H9 (cell line): Measurements from ENCODE around the gene HOXD10. TPM values are rescaled to one million over a fixed set of nuclear protein-coding genes. Genes with fewer than 3 reads are reported as not detected.

Experiments
- DNase-seq: peaks from one replicate; pipeline ENCODE4 v3.0.0-alpha.2; 2017
- H2AFZ ChIP-seq: one replicate; pipeline ENCODE4 v1.6.1; 2013; ENCODE audit warnings: mild to moderate bottlenecking, low read length, control low read depth, moderate library complexity
- H2AK5ac ChIP-seq: 2 replicates; pipeline ENCODE4 v1.6.1; 2013; ENCODE audit warnings: low read length, control low read depth, mixed read lengths; ENCODE audit not compliant: insufficient read length
- H2BK120ac ChIP-seq: one replicate; pipeline ENCODE4 v1.6.1; 2013; ENCODE audit warnings: low read depth, mild to moderate bottlenecking, low read length, control low read depth, inconsistent platforms; ENCODE audit not compliant: poor library complexity, severe bottlenecking
- H2BK12ac ChIP-seq: 2 replicates; pipeline ENCODE4 v1.6.1; 2013; ENCODE audit warnings: low read length, control low read depth, mixed read lengths, low read depth; ENCODE audit not compliant: insufficient read length
- H2BK15ac ChIP-seq: 2 replicates; pipeline ENCODE4 v1.6.1; 2013; ENCODE audit warnings: low read depth, low read length, control low read depth
- H2BK20ac ChIP-seq: one replicate; pipeline ENCODE4 v1.6.1; 2013; ENCODE audit warnings: low read depth, mild to moderate bottlenecking, low read length, control low read depth, inconsistent platforms; ENCODE audit not compliant: poor library complexity, severe bottlenecking
- H2BK5ac ChIP-seq: 2 replicates; pipeline ENCODE4 v1.6.1; 2013; ENCODE audit warnings: low read length, control low read depth, mixed read lengths; ENCODE audit not compliant: insufficient read length
- H3K14ac ChIP-seq: 2 replicates; pipeline ENCODE4 v1.6.1; 2013; ENCODE audit warnings: low read length, control low read depth; ENCODE audit not compliant: insufficient read depth
- H3K18ac ChIP-seq: 2 replicates; pipeline ENCODE4 v1.6.1; 2013; ENCODE audit warnings: low read depth, mild to moderate bottlenecking, mixed read lengths, low read length, control low read depth; ENCODE audit not compliant: insufficient read length
- H3K23ac ChIP-seq: 2 replicates; pipeline ENCODE4 v1.6.1; 2013; ENCODE audit warnings: low read length, control low read depth, mixed read lengths, low read depth; ENCODE audit not compliant: insufficient read length
- H3K23me2 ChIP-seq: 2 replicates; pipeline ENCODE4 v1.6.1; 2013; ENCODE audit warnings: low read depth, mild to moderate bottlenecking, mixed read lengths, low read length, control low read depth; ENCODE audit not compliant: insufficient read length, poor library complexity, severe bottlenecking
- H3K27ac ChIP-seq: 2 replicates; pipeline ENCODE4 v1.5.1; 2013; ENCODE audit warnings: low read length, control low read depth, mixed read lengths, low read depth; ENCODE audit not compliant: insufficient read length
- H3K27me3 ChIP-seq: 2 replicates; pipeline ENCODE4 v1.6.1; 2013; ENCODE audit warnings: low read length, control low read depth, inconsistent platforms; ENCODE audit not compliant: insufficient read depth
- H3K4ac ChIP-seq: 2 replicates; pipeline ENCODE4 v1.6.1; 2013; ENCODE audit warnings: low read depth, mild to moderate bottlenecking, control low read depth, inconsistent platforms, low read length, moderate library complexity
- H3K4me1 ChIP-seq: 2 replicates; pipeline ENCODE4 v1.6.1; 2013; ENCODE audit warnings: low read length, control low read depth, inconsistent platforms; ENCODE audit not compliant: insufficient read depth
- H3K4me2 ChIP-seq: 2 replicates; pipeline ENCODE4 v1.6.1; 2013; ENCODE audit warnings: low read length, control low read depth, mixed read lengths; ENCODE audit not compliant: insufficient read length, insufficient read depth
- H3K56ac ChIP-seq: 2 replicates; pipeline ENCODE4 v1.6.1; 2013; ENCODE audit warnings: low read depth, mild to moderate bottlenecking, mixed read lengths, low read length, control low read depth; ENCODE audit not compliant: insufficient read length
- H3K79me1 ChIP-seq: 2 replicates; pipeline ENCODE4 v1.6.1; 2013; ENCODE audit warnings: low read depth, mild to moderate bottlenecking, moderate library complexity, low read length, control low read depth, inconsistent platforms; ENCODE audit not compliant: insufficient read depth, poor library complexity, severe bottlenecking
- H3K79me2 ChIP-seq: 2 replicates; pipeline ENCODE4 v1.6.1; 2013; ENCODE audit warnings: low read length, control low read depth, inconsistent platforms; ENCODE audit not compliant: insufficient read depth
- H3K9ac ChIP-seq: 2 replicates; pipeline ENCODE4 v1.6.1; 2013; ENCODE audit warnings: low read length, control low read depth, mixed read lengths; ENCODE audit not compliant: insufficient read length; ENCODE audit errors: extremely low read depth
- H3K9me3 ChIP-seq: one replicate; pipeline ENCODE4 v1.6.1; 2013; ENCODE audit warnings: low read depth, low read length, inconsistent platforms; ENCODE audit not compliant: control insufficient read depth
- H3T11ph ChIP-seq: one replicate; pipeline ENCODE4 v1.6.1; 2013; ENCODE audit warnings: mild to moderate bottlenecking, low read length, control low read depth, inconsistent platforms
- H4K20me1 ChIP-seq: one replicate; pipeline ENCODE4 v1.6.1; 2013; ENCODE audit not compliant: control insufficient read depth, insufficient read length, insufficient read depth
- H4K5ac ChIP-seq: 2 replicates; pipeline ENCODE4 v1.6.1; 2013; ENCODE audit warnings: low read depth, mild to moderate bottlenecking, mixed read lengths, low read length, control low read depth; ENCODE audit not compliant: insufficient read length
- H4K8ac ChIP-seq: replicated peaks from 2 replicates; pipeline ENCODE4 v1.6.1; 2013; ENCODE audit warnings: low read length, control low read depth, mixed read lengths, low read depth; ENCODE audit not compliant: insufficient read length
- H4K91ac ChIP-seq: 2 replicates; pipeline ENCODE4 v1.6.1; 2013; ENCODE audit warnings: low read depth, mild to moderate bottlenecking, moderate library complexity, mixed read lengths, low read length, control low read depth; ENCODE audit not compliant: insufficient read length
- H3K27ac Mint-ChIP-seq, 3 experiments: 2 replicates in 2 of 3; 3 replicates in 1 of 3; pipeline ENCODE4 v1.8.0; 2020 to 2021; ENCODE audit warnings: mixed read lengths in 3 of 3, mild to moderate bottlenecking in 1 of 3, moderate library complexity in 1 of 3
- H3K27me3 Mint-ChIP-seq: 2 replicates; pipeline ENCODE4 v1.8.0; 2021; ENCODE audit warnings: low read depth, mild to moderate bottlenecking, moderate library complexity, mixed read lengths
- H3K36me3 Mint-ChIP-seq, 3 experiments: 2 replicates in 2 of 3; 3 replicates in 1 of 3; pipeline ENCODE4 v1.8.0; 2020 to 2021; ENCODE audit warnings: low read depth in 3 of 3, mixed read lengths in 3 of 3; ENCODE audit not compliant: insufficient read depth in 1 of 3
- H3K4me1 Mint-ChIP-seq, 2 experiments: 2 replicates each; pipeline ENCODE4 v1.8.0; 2020; ENCODE audit warnings: mixed read lengths in 2 of 2
- H3K4me3 Mint-ChIP-seq, 2 experiments: 2 replicates in 1 of 2; 3 replicates in 1 of 2; pipeline ENCODE4 v1.8.0; 2020 to 2021; ENCODE audit warnings: mild to moderate bottlenecking in 2 of 2, mixed read lengths in 2 of 2, moderate library complexity in 1 of 2
- H3K9me3 Mint-ChIP-seq, 2 experiments: 2 replicates in 1 of 2; 3 replicates in 1 of 2; pipeline ENCODE4 v1.8.0; 2020; ENCODE audit warnings: mild to moderate bottlenecking in 2 of 2, mixed read lengths in 2 of 2, moderate library complexity in 1 of 2
- CTCF ChIP-seq: fragments of 200-600 bp; sonication (generic); conservative IDR thresholded peaks from 3 replicates; pipeline ENCODE4 v1.8.0; 2021; ENCODE audit warnings: antibody characterized with exemption, mild to moderate bottlenecking
- WGBS: extraction: QIAGEN DNeasy Blood & Tissue Kit; methylation state at CpG from one replicate; pipeline ENCODE4 v1.1.7; 2013; ENCODE audit warnings: missing lambda C conversion rate, low lambda C conversion rate, mixed read lengths; ENCODE audit not compliant: insufficient read length; ENCODE audit errors: extremely low coverage; 5-methylcytosine and 5-hydroxymethylcytosine counted together
- total RNA-seq: library from RNA; stranded (reverse); gene quantifications from 2 replicates; pipeline ENCODE4 v1.2.1, GENCODE V29; 2021

Gene HOXD10
- total RNA-seq, 1 experiment from 2014 or later: not detected

- Histone ChIP-seq H4K20me1 (no peaks in the 10 kb centered on the region), H2BK5ac (no peak overlapping the region), H2AFZ (no peak overlapping the region), H3K79me1 (no peaks in the 10 kb centered on the region), H4K91ac (no peak overlapping the region), H3K14ac (no peak overlapping the region), H3K79me2 (no peaks in the 10 kb centered on the region), H3K4me2 (no peak overlapping the region), H3K18ac (no peak overlapping the region), H2BK120ac (no peak overlapping the region), H2BK20ac (no peak overlapping the region), H3K4me1 (peaks cover 3% of the 10 kb centered on the region; the same call in 1 of the 2 replicates), H3K23ac (no peak overlapping the region), H3T11ph (no peak overlapping the region), H3K9me3 (no peaks in the 10 kb centered on the region), H2BK15ac (no peak overlapping the region), H3K9ac (no peak overlapping the region), H3K56ac (no peak overlapping the region), H2AK5ac (no peak overlapping the region), H3K23me2 (no peaks in the 10 kb centered on the region), H2BK12ac (no peak overlapping the region), H3K4ac (no peak overlapping the region), H3K27ac (no peak overlapping the region), H4K5ac (no peak overlapping the region), H3K27me3 (peaks cover 94% of the 10 kb centered on the region), H4K8ac (no peak overlapping the region)
- Mint-ChIP-seq H3K4me3 (no peak overlapping the region), H3K4me1 (peaks cover 11 to 23% of the 10 kb centered on the region in 2 experiments), H3K27me3 (peaks cover 98% of the 10 kb centered on the region), H3K9me3 (peaks cover 11 to 19% of the 10 kb centered on the region in 2 experiments; a peak in 4 of 5 replicates), H3K36me3 (peaks cover 0 to 3% (median 0%) of the 10 kb centered on the region in 3 experiments; a peak in 2 of 7 replicates), H3K27ac (no peak overlapping the region; a peak in 1 of 7 replicates)
- WGBS: no CpG with 5 or more reads among the region's 5 CpGs
- TF ChIP-seq CTCF: no peak
- DNase-seq: no peak
Measured at GRCh38 chr2:176090862-176091261, 25.7 kb upstream of the HOXD10 start.
